H9 (cell line): Measurements from ENCODE around the gene PCGF5. TPM values are rescaled to one million over a fixed set of nuclear protein-coding genes. Genes with fewer than 3 reads are reported as not detected.

Source experiments
- DNase-seq: peaks from one replicate; pipeline ENCODE4 v3.0.0-alpha.2; 2017
- H2AFZ ChIP-seq: one replicate; pipeline ENCODE4 v1.6.1; 2013; ENCODE audit warnings: mild to moderate bottlenecking, low read length, control low read depth, moderate library complexity
- H2AK5ac ChIP-seq: 2 replicates; pipeline ENCODE4 v1.6.1; 2013; ENCODE audit warnings: low read length, control low read depth, mixed read lengths; ENCODE audit not compliant: insufficient read length
- H2BK120ac ChIP-seq: one replicate; pipeline ENCODE4 v1.6.1; 2013; ENCODE audit warnings: low read depth, mild to moderate bottlenecking, low read length, control low read depth, inconsistent platforms; ENCODE audit not compliant: poor library complexity, severe bottlenecking
- H2BK12ac ChIP-seq: 2 replicates; pipeline ENCODE4 v1.6.1; 2013; ENCODE audit warnings: low read length, control low read depth, mixed read lengths, low read depth; ENCODE audit not compliant: insufficient read length
- H2BK15ac ChIP-seq: 2 replicates; pipeline ENCODE4 v1.6.1; 2013; ENCODE audit warnings: low read depth, low read length, control low read depth
- H2BK20ac ChIP-seq: one replicate; pipeline ENCODE4 v1.6.1; 2013; ENCODE audit warnings: low read depth, mild to moderate bottlenecking, low read length, control low read depth, inconsistent platforms; ENCODE audit not compliant: poor library complexity, severe bottlenecking
- H2BK5ac ChIP-seq: 2 replicates; pipeline ENCODE4 v1.6.1; 2013; ENCODE audit warnings: low read length, control low read depth, mixed read lengths; ENCODE audit not compliant: insufficient read length
- H3K14ac ChIP-seq: 2 replicates; pipeline ENCODE4 v1.6.1; 2013; ENCODE audit warnings: low read length, control low read depth; ENCODE audit not compliant: insufficient read depth
- H3K18ac ChIP-seq: 2 replicates; pipeline ENCODE4 v1.6.1; 2013; ENCODE audit warnings: low read depth, mild to moderate bottlenecking, mixed read lengths, low read length, control low read depth; ENCODE audit not compliant: insufficient read length
- H3K23ac ChIP-seq: 2 replicates; pipeline ENCODE4 v1.6.1; 2013; ENCODE audit warnings: low read length, control low read depth, mixed read lengths, low read depth; ENCODE audit not compliant: insufficient read length
- H3K23me2 ChIP-seq: 2 replicates; pipeline ENCODE4 v1.6.1; 2013; ENCODE audit warnings: low read depth, mild to moderate bottlenecking, mixed read lengths, low read length, control low read depth; ENCODE audit not compliant: insufficient read length, poor library complexity, severe bottlenecking
- H3K27ac ChIP-seq: 2 replicates; pipeline ENCODE4 v1.5.1; 2013; ENCODE audit warnings: low read length, control low read depth, mixed read lengths, low read depth; ENCODE audit not compliant: insufficient read length
- H3K27me3 ChIP-seq: 2 replicates; pipeline ENCODE4 v1.6.1; 2013; ENCODE audit warnings: low read length, control low read depth, inconsistent platforms; ENCODE audit not compliant: insufficient read depth
- H3K4ac ChIP-seq: 2 replicates; pipeline ENCODE4 v1.6.1; 2013; ENCODE audit warnings: low read depth, mild to moderate bottlenecking, control low read depth, inconsistent platforms, low read length, moderate library complexity
- H3K4me1 ChIP-seq: 2 replicates; pipeline ENCODE4 v1.6.1; 2013; ENCODE audit warnings: low read length, control low read depth, inconsistent platforms; ENCODE audit not compliant: insufficient read depth
- H3K4me2 ChIP-seq: 2 replicates; pipeline ENCODE4 v1.6.1; 2013; ENCODE audit warnings: low read length, control low read depth, mixed read lengths; ENCODE audit not compliant: insufficient read length, insufficient read depth
- H3K56ac ChIP-seq: 2 replicates; pipeline ENCODE4 v1.6.1; 2013; ENCODE audit warnings: low read depth, mild to moderate bottlenecking, mixed read lengths, low read length, control low read depth; ENCODE audit not compliant: insufficient read length
- H3K79me1 ChIP-seq: 2 replicates; pipeline ENCODE4 v1.6.1; 2013; ENCODE audit warnings: low read depth, mild to moderate bottlenecking, moderate library complexity, low read length, control low read depth, inconsistent platforms; ENCODE audit not compliant: insufficient read depth, poor library complexity, severe bottlenecking
- H3K79me2 ChIP-seq: 2 replicates; pipeline ENCODE4 v1.6.1; 2013; ENCODE audit warnings: low read length, control low read depth, inconsistent platforms; ENCODE audit not compliant: insufficient read depth
- H3K9ac ChIP-seq: 2 replicates; pipeline ENCODE4 v1.6.1; 2013; ENCODE audit warnings: low read length, control low read depth, mixed read lengths; ENCODE audit not compliant: insufficient read length; ENCODE audit errors: extremely low read depth
- H3K9me3 ChIP-seq: one replicate; pipeline ENCODE4 v1.6.1; 2013; ENCODE audit warnings: low read depth, low read length, inconsistent platforms; ENCODE audit not compliant: control insufficient read depth
- H3T11ph ChIP-seq: one replicate; pipeline ENCODE4 v1.6.1; 2013; ENCODE audit warnings: mild to moderate bottlenecking, low read length, control low read depth, inconsistent platforms
- H4K20me1 ChIP-seq: one replicate; pipeline ENCODE4 v1.6.1; 2013; ENCODE audit not compliant: control insufficient read depth, insufficient read length, insufficient read depth
- H4K5ac ChIP-seq: 2 replicates; pipeline ENCODE4 v1.6.1; 2013; ENCODE audit warnings: low read depth, mild to moderate bottlenecking, mixed read lengths, low read length, control low read depth; ENCODE audit not compliant: insufficient read length
- H4K8ac ChIP-seq: replicated peaks from 2 replicates; pipeline ENCODE4 v1.6.1; 2013; ENCODE audit warnings: low read length, control low read depth, mixed read lengths, low read depth; ENCODE audit not compliant: insufficient read length
- H4K91ac ChIP-seq: 2 replicates; pipeline ENCODE4 v1.6.1; 2013; ENCODE audit warnings: low read depth, mild to moderate bottlenecking, moderate library complexity, mixed read lengths, low read length, control low read depth; ENCODE audit not compliant: insufficient read length
- H3K27ac Mint-ChIP-seq, 3 experiments: 2 replicates in 2 of 3; 3 replicates in 1 of 3; pipeline ENCODE4 v1.8.0; 2020 to 2021; ENCODE audit warnings: mixed read lengths in 3 of 3, mild to moderate bottlenecking in 1 of 3, moderate library complexity in 1 of 3
- H3K27me3 Mint-ChIP-seq: 2 replicates; pipeline ENCODE4 v1.8.0; 2021; ENCODE audit warnings: low read depth, mild to moderate bottlenecking, moderate library complexity, mixed read lengths
- H3K36me3 Mint-ChIP-seq, 3 experiments: 2 replicates in 2 of 3; 3 replicates in 1 of 3; pipeline ENCODE4 v1.8.0; 2020 to 2021; ENCODE audit warnings: low read depth in 3 of 3, mixed read lengths in 3 of 3; ENCODE audit not compliant: insufficient read depth in 1 of 3
- H3K4me1 Mint-ChIP-seq, 2 experiments: 2 replicates each; pipeline ENCODE4 v1.8.0; 2020; ENCODE audit warnings: mixed read lengths in 2 of 2
- H3K4me3 Mint-ChIP-seq, 2 experiments: 2 replicates in 1 of 2; 3 replicates in 1 of 2; pipeline ENCODE4 v1.8.0; 2020 to 2021; ENCODE audit warnings: mild to moderate bottlenecking in 2 of 2, mixed read lengths in 2 of 2, moderate library complexity in 1 of 2
- H3K9me3 Mint-ChIP-seq, 2 experiments: 2 replicates in 1 of 2; 3 replicates in 1 of 2; pipeline ENCODE4 v1.8.0; 2020; ENCODE audit warnings: mild to moderate bottlenecking in 2 of 2, mixed read lengths in 2 of 2, moderate library complexity in 1 of 2
- WGBS: extraction: QIAGEN DNeasy Blood & Tissue Kit; methylation state at CpG from one replicate; pipeline ENCODE4 v1.1.7; 2013; ENCODE audit warnings: missing lambda C conversion rate, low lambda C conversion rate, mixed read lengths; ENCODE audit not compliant: insufficient read length; ENCODE audit errors: extremely low coverage; 5-methylcytosine and 5-hydroxymethylcytosine counted together
- total RNA-seq: library from RNA; stranded (reverse); gene quantifications from 2 replicates; pipeline ENCODE4 v1.2.1, GENCODE V29; 2021
- TF ChIP-seq, protein P1 (sequence below): fragments of 200-600 bp; sonication (generic); conservative IDR thresholded peaks from 3 replicates; pipeline ENCODE4 v1.8.0; 2021; ENCODE audit warnings: antibody characterized with exemption, mild to moderate bottlenecking

PCGF5 gene
- total RNA-seq, 1 experiment from 2014 or later = 6.9 TPM

DNA sequence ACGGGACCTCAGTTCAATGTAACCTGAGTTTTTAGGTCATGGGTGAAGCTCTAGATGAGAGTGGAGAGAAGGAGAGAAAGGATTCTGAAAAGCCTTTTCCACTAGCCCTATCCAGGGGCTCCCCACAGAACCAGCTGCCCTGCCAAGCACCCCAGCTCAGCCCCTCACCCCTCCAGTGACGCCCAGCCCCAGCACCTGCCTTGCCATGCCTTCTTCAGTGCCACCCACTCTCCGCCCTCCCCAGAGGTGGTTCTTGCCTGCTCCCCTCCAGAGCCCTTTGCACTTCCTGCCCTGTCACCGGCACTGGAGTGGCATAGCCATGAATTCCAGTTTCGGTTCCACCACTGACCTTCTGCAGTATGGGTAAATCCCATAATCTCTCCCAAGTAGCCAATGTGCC lies 70.1 kb downstream of the PCGF5 start:
- H2AK5ac ChIP-seq = no peak overlapping the region
- H3K9me3 ChIP-seq = no peaks in the 10 kb centered on the region
- no peak overlapping the region for H2BK120ac ChIP-seq
- no peak overlapping the region for H3K9ac ChIP-seq
- no peak overlapping the region for H4K5ac ChIP-seq
- H3T11ph ChIP-seq = no peak overlapping the region
- Mint-ChIP-seq H3K9me3 (no peaks in the 10 kb centered on the region), H3K4me1 (no peaks in the 10 kb centered on the region), H3K36me3 (no peaks in the 10 kb centered on the region), H3K4me3 (no peak overlapping the region), H3K27ac (no peak overlapping the region), H3K27me3 (peaks cover 19% of the 10 kb centered on the region)
- H4K8ac ChIP-seq = no peak overlapping the region
- H3K18ac ChIP-seq = no peak overlapping the region
- no peak overlapping the region for H2BK12ac ChIP-seq
- no peak overlapping the region for H3K23ac ChIP-seq
- no peak overlapping the region for H2BK5ac ChIP-seq
- H3K4me2 ChIP-seq = no peak overlapping the region
- no peak overlapping the region for H2BK15ac ChIP-seq
- H3K4me1 ChIP-seq = no peaks in the 10 kb centered on the region
- no peak overlapping the region for H3K4ac ChIP-seq
- no peaks in the 10 kb centered on the region for H3K79me1 ChIP-seq
- no peak overlapping the region for H3K14ac ChIP-seq
- H3K27ac ChIP-seq = no peak overlapping the region
- no peak overlapping the region for H2BK20ac ChIP-seq
- H4K20me1 ChIP-seq = no peaks in the 10 kb centered on the region
- TF ChIP-seq, protein P1, sequence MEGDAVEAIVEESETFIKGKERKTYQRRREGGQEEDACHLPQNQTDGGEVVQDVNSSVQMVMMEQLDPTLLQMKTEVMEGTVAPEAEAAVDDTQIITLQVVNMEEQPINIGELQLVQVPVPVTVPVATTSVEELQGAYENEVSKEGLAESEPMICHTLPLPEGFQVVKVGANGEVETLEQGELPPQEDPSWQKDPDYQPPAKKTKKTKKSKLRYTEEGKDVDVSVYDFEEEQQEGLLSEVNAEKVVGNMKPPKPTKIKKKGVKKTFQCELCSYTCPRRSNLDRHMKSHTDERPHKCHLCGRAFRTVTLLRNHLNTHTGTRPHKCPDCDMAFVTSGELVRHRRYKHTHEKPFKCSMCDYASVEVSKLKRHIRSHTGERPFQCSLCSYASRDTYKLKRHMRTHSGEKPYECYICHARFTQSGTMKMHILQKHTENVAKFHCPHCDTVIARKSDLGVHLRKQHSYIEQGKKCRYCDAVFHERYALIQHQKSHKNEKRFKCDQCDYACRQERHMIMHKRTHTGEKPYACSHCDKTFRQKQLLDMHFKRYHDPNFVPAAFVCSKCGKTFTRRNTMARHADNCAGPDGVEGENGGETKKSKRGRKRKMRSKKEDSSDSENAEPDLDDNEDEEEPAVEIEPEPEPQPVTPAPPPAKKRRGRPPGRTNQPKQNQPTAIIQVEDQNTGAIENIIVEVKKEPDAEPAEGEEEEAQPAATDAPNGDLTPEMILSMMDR = no peak
- no peak for DNase-seq
- H3K79me2 ChIP-seq = no peaks in the 10 kb centered on the region
- peaks cover 2% of the 10 kb centered on the region; the same call in 1 of the 2 replicates for H3K27me3 ChIP-seq
- no peak overlapping the region for H3K56ac ChIP-seq
- H3K23me2 ChIP-seq = no peaks in the 10 kb centered on the region
- H4K91ac ChIP-seq = no peak overlapping the region
- no CpG with 5 or more reads among the region's 5 CpGs for WGBS
- H2AFZ ChIP-seq = no peak overlapping the region
